Left renal cortex interstitium (tissue), 4 donors: ENCODE data around the gene NLRP6. TPM values are rescaled to one million over a fixed set of nuclear protein-coding genes. Genes with fewer than 3 reads are reported as not detected.
"Not testable (repeated sequence)": the region's sequence is repeated elsewhere in the genome, so short reads cannot be mapped to it uniquely, and the experiment has no call there.

ENCODE experiments used
- DNase-seq, 4 donors: peaks; one replicate each; pipeline ENCODE4 v3.0.0-alpha.2; 2013; ENCODE audit warnings: low read depth in 4 of 4, low spot score in 2 of 4, missing footprints in 1 of 4
- polyA plus RNA-seq, 4 donors: library from polyadenylated mRNA; unstranded; fragments of 120-200 nt; gene quantifications; one replicate each; pipeline ENCODE4 v1.2.1, GENCODE V29; 2013; ENCODE audit not compliant: insufficient read length in 4 of 4

Gene NLRP6
- polyA plus RNA-seq, 4 donors: 0.10 to 0.71 (median 0.47) TPM

- DNase-seq: no peak
Observed at GRCh38 chr11:280706-281485, 2.7 kb downstream of the NLRP6 start.

- no peak for DNase-seq
Observed at GRCh38 chr11:281486-282161, 3.4 kb downstream of the NLRP6 start.

GRCh38 chr11:282171-282570 is 4.0 kb downstream of the NLRP6 start:
- no peak for DNase-seq

- no peak for DNase-seq
Observed at GRCh38 chr11:282630-283360, 4.6 kb downstream of the NLRP6 start.

- DNase-seq: no peak
Observed at GRCh38 chr11:283405-284104, 5.3 kb downstream of the NLRP6 start.

GRCh38 chr11:284105-285020 is 6.2 kb downstream of the NLRP6 start:
- DNase-seq: no peak

GRCh38 chr11:285021-285893 is 7.0 kb downstream of the NLRP6 start:
- DNase-seq: no peak

- no peak for DNase-seq
Observed at GRCh38 chr11:285894-286220, 7.7 kb downstream of the NLRP6 start.

GRCh38 chr11:286977-287820 is 9.0 kb downstream of the NLRP6 start:
- not testable (repeated sequence) for DNase-seq

GRCh38 chr11:287821-288477 is 9.7 kb downstream of the NLRP6 start:
- no peak for DNase-seq

- DNase-seq: no peak
Observed at GRCh38 chr11:288478-289397, 10.5 kb downstream of the NLRP6 start, which contains the start of gene PGGHG. Gene PGGHG (plus strand): TSS chr11:289126. CDS start chr11:289817, 691 bp downstream.

- no peak for DNase-seq
Observed at GRCh38 chr11:289398-289711, 11.1 kb downstream of the NLRP6 start.

GRCh38 chr11:289712-290620 is 11.8 kb downstream of the NLRP6 start:
- no peak for DNase-seq

- no peak for DNase-seq
Observed at GRCh38 chr11:290621-291231, 12.5 kb downstream of the NLRP6 start.
